GM19023 (cell line): ENCODE data around the gene RNF4.
A peak's percentile ranks its signal among the peaks of the same experiment; 100 is the strongest.
"Not testable (repeated sequence)": the region's sequence is repeated elsewhere in the genome, so short reads cannot be mapped to it uniquely, and the experiment has no call there.

Source experiments
- ATAC-seq: cut with Tn5 transposase; IDR thresholded peaks from one replicate; pipeline ENCODE4 v1.9.1; 2021; ENCODE audit warnings: mild to moderate bottlenecking, moderate library complexity; ENCODE audit not compliant: unreplicated experiment

RNF4 gene

DNA sequence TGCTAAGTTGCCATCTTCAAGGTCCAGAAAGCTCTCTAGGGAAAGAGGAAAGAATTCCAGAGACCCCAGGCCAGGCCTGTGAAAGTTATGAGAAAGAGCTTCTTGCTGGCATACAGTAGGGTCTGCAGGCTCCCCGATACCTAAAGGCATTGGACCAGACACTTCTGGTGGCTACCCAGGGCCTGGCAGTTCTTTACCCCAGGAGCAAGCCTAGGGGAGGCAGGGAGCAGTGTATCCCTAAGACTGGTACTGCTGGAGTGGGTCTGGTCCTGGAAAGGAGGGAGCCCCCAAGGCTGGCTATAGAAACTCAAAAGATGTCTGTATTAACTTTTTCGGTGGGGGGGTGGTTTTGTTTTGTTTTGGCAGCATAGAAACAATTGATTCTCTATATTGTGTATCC is 47.7 kb downstream of the RNF4 start:
- ATAC-seq = no peak

DNA sequence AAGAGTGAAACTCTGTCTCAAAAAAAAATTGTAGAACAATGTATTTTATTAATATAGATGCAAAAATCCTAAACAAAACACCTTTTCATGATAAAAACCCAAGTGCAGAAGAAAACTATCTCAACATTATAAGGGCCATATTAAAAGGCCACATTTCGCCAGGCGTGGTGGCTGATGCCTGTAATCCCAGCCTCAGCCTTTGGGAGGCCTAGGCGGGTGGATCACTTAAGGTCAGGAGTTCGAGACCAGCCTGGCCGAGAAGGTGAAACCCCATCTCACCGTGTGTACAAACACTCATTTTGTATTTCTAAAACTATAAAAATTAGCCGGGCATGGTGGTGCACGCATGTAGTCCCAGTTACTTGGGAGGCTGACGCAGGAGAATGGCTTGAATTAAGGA is 57.7 kb downstream of the RNF4 start:
- ATAC-seq = no peak

GRCh38 chr4:2534904-2535375 is 66.0 kb downstream of the RNF4 start:
- ATAC-seq = no peak

GRCh38 chr4:2535376-2536192 is 66.7 kb downstream of the RNF4 start:
- peak; percentile 3 for ATAC-seq

GRCh38 chr4:2536193-2537010 is 67.5 kb downstream of the RNF4 start, which contains the start of gene FAM193A:
FAM193A (plus strand) TSS chr4:2536647; CDS start chr4:2536916, 269 bp downstream.
- peak; percentile 90 for ATAC-seq

- ATAC-seq = peak; percentile 15
Observed at GRCh38 chr4:2537011-2537830, 68.3 kb downstream of the RNF4 start.

GRCh38 chr4:2543580-2544191 is 74.8 kb downstream of the RNF4 start:
- not testable (repeated sequence) for ATAC-seq

- no peak for ATAC-seq
Observed at GRCh38 chr4:2545321-2546013, 76.6 kb downstream of the RNF4 start.

- ATAC-seq = no peak
Observed at GRCh38 chr4:2546286-2546823, 77.4 kb downstream of the RNF4 start.

DNA sequence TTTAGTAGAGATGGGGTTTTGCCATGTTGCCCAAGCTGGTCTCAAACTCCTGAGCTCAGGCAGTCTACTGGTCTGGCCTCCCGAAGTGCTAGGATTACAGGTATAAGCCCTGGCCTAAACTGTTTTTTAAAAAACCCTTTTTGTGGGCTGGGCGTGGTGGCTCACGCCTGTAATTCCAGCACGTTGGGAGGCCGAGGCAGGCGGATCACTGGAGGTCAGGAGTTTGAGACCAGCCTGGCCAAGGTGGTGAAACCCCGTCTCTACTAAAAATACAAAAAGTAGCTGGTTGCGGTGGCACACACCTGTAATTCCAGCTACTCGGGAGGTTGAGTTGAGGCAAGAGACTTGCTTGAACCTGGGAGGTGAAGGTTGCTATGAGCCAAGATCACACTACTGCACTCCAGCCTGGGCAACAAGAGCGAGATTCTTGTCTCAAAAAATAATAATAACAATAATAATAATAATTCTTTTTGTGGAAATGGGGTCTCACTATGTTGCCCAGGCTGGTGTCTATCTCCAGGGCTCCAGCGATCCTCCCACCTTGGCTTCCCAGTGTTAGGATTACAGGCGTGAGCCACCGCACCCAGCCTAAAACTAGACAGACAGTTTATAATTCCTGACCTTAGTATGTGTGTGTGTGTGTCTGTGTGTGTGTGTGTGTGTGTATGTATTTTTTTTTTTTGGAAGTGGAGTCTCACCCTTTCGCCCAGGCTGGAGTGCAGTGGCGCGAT is 78.2 kb downstream of the RNF4 start:
- ATAC-seq = not testable (repeated sequence)

DNA sequence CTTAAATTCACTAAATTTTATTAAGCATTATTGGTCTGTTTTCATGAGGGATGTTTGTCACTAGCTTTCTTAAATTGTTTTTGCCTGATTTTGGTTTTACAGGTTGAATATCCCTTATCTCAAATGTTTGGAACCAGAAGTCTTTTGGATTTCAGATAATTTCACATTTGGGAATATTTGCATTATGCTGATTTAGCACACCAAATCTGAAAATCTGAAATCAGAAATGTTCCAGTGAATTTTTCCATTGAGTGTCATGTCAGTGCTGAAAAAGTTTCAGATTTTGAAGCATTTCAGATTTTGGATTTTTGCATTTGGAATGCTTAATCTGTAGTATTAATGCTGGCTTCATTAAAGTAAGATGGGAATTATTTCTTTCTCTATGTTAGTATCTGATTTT is 82.2 kb downstream of the RNF4 start:
- ATAC-seq = no peak

- ATAC-seq = no peak
Observed at GRCh38 chr4:2552806-2553205, 83.9 kb downstream of the RNF4 start.

- no peak for ATAC-seq
Observed at GRCh38 chr4:2558301-2558700, 89.4 kb downstream of the RNF4 start.

- ATAC-seq = no peak
Observed at GRCh38 chr4:2560167-2560566, 91.3 kb downstream of the RNF4 start.
